ENCODE measurements around the gene TMEM94. TPM values are rescaled to one million over a fixed set of nuclear protein-coding genes. Genes with fewer than 3 reads are reported as not detected.
A peak's percentile ranks its signal among the peaks of the same experiment; 100 is the strongest.

TMEM94 gene
- total and polyA plus RNA-seq, 9 of the 15 experiments (the other 6 are each of a cell fraction or from before 2014, with no cell fraction given) = 0.35 to 48.1 (median 14.4) TPM

- TF ChIP-seq CHD7 (IDR thresholded peaks at IDR 0.05; ENCODE audit: low read depth, low read length) (no peak), FUS (optimal IDR thresholded peaks at IDR 0.05; ENCODE audit: low read depth, low read length) (no peak), MCM7 (IDR thresholded peaks at IDR 0.05) (no peak), HDAC2 (IDR thresholded peaks at IDR 0.05) (peak; percentile 84), ADNP (tag; IDR thresholded peaks at IDR 0.05) (peak; percentile 83), ZNF644 (tag; IDR thresholded peaks at IDR 0.05; ENCODE audit: low read depth) (no peak), ZNF239 (CRISPR knock-in tag; IDR thresholded peaks at IDR 0.05) (no peak), SREBF2 (CRISPR knock-in tag; IDR thresholded peaks at IDR 0.05) (no peak), ZNF224 (CRISPR knock-in tag; IDR thresholded peaks at IDR 0.05) (no peak), BRD9 (IDR thresholded peaks at IDR 0.05; ENCODE audit: low read depth, partially characterized antibody) (peak; percentile 37), EZH2 (IDR thresholded peaks at IDR 0.05; ENCODE audit: borderline replicate concordance, low read depth, low read length) (no peak), PRMT5 (CRISPR knock-in tag; IDR thresholded peaks at IDR 0.05) (no peak), MEF2D (tag; conservative IDR thresholded peaks at IDR 0.05; ENCODE audit: low read depth) (no peak), THRAP3 (IDR thresholded peaks at IDR 0.05; ENCODE audit: borderline replicate concordance) (no peak), ZZZ3 (IDR thresholded peaks at IDR 0.05) (no peak), RBM25 (IDR thresholded peaks at IDR 0.05; ENCODE audit: low read depth, low read length, severe bottlenecking) (peak; percentile 92), NKRF (IDR thresholded peaks at IDR 0.05; ENCODE audit: borderline replicate concordance) (no peak), KLF10 (CRISPR knock-in tag; IDR thresholded peaks at IDR 0.05) (no peak), NFATC3 (IDR thresholded peaks at IDR 0.05) (no peak), ZBTB17 (CRISPR knock-in tag; IDR thresholded peaks at IDR 0.05) (no peak)
Measured at GRCh38 chr17:75511270-75511609, 54.8 kb downstream of the TMEM94 start (continued).
